B cell (primary cell): Measurements from ENCODE around the gene AGTPBP1.

Source experiments
- EZH2 ChIP-seq: IDR thresholded peaks from 2 replicates; pipeline ENCODE4 v1.6.1; 2012; ENCODE audit warnings: borderline replicate concordance, low read depth, mild to moderate bottlenecking, moderate library complexity, low read length; ENCODE audit not compliant: insufficient read depth, poor library complexity, severe bottlenecking
- TF ChIP-seq, protein P1 (sequence below): fragments of 200-600 bp; IDR thresholded peaks from one replicate; pipeline ENCODE4 v1.8.0; 2022; ENCODE audit warnings: antibody characterized with exemption, mild to moderate bottlenecking

GRCh38 chr9:85740787-85741094 lies 1.0 kb downstream of the AGTPBP1 start:
- TF ChIP-seq, protein P1, sequence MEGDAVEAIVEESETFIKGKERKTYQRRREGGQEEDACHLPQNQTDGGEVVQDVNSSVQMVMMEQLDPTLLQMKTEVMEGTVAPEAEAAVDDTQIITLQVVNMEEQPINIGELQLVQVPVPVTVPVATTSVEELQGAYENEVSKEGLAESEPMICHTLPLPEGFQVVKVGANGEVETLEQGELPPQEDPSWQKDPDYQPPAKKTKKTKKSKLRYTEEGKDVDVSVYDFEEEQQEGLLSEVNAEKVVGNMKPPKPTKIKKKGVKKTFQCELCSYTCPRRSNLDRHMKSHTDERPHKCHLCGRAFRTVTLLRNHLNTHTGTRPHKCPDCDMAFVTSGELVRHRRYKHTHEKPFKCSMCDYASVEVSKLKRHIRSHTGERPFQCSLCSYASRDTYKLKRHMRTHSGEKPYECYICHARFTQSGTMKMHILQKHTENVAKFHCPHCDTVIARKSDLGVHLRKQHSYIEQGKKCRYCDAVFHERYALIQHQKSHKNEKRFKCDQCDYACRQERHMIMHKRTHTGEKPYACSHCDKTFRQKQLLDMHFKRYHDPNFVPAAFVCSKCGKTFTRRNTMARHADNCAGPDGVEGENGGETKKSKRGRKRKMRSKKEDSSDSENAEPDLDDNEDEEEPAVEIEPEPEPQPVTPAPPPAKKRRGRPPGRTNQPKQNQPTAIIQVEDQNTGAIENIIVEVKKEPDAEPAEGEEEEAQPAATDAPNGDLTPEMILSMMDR: no peak
- TF ChIP-seq EZH2: no peak
